ENCODE results near the gene SAP30BP. TPM values are rescaled to one million over a fixed set of nuclear protein-coding genes. Genes with fewer than 3 reads are reported as not detected.

The SAP30BP gene
- total RNA-seq, 1 experiment from 2014 or later = 89.7 TPM

DNA sequence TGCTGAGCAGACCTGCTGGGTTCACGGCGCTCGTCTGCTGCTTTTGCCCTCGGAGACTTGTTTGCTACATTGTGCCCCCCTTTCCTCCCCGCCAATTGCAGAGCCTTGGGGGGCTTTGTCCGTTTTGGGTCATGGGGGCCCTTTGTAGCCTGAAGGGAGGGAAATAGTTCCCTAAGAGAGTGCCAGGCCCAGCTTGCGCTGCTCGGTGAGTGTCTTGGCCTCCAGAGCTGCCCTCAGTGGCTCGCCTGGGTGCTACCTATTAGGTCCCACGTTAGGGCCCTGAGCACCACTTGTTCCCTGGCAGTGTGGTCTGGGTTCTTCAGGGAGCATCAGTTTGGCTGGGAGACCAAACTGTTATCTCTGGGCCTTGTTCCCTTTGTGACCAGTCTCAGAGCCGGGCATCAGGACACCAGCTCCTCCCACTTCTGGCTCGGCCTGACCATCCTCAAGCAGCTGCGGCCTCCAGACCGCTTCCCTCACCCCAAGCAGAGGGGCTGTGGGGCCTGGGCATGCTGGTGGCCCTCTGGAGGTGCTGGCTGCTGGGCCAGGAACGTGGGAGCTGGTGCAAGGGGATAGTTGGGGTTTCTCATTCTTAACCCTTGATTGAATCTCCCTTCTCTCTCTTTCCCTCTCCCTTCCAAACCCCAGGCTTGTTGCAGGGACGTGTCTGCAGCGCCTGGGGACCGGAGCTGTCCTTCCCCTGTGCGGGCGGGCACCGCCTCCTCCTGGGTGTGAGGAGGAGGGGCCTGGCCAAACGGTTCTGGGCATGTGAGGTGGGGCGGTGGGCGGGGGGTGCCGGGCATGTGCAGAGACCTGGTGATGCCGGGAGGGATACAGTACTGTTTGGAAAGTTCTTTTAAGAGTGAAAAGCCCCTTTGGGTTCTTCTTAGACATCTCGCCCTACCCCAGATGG is 38.1 kb downstream of the SAP30BP start:
- no peaks in the 10 kb centered on the region for H3K79me1 ChIP-seq (ENCODE audit: insufficient read depth, low read depth, low read length, poor library complexity, severe bottlenecking)
- no peak overlapping the region for H3K9ac ChIP-seq (ENCODE audit: extremely low read depth, insufficient read length, low read length)
- no peak overlapping the region for H4K5ac ChIP-seq (ENCODE audit: insufficient read length, low read depth, low read length)
- no peak overlapping the region for H2AFZ ChIP-seq (ENCODE audit: low read length)
- H3K27me3 ChIP-seq (ENCODE audit: insufficient read depth, low read length) = no peaks in the 10 kb centered on the region
- WGBS (ENCODE audit: extremely low coverage, insufficient read length, low lambda C conversion rate) = no CpG with 5 or more reads among the region's 27 CpGs
- no peak overlapping the region for H3K4ac ChIP-seq (ENCODE audit: low read depth, low read length)
- H3T11ph ChIP-seq (ENCODE audit: low read length) = no peak overlapping the region
- H3K36me3 Mint-ChIP-seq (ENCODE audit: insufficient read depth in 1 of 3, low read depth in 3 of 3) = peaks cover 28 to 84% (median 57%) of the 10 kb centered on the region in 3 experiments
- H3K56ac ChIP-seq (ENCODE audit: insufficient read length, low read depth, low read length) = no peak overlapping the region
- H3K23ac ChIP-seq (ENCODE audit: insufficient read length, low read depth, low read length) = no peak overlapping the region
- H2BK5ac ChIP-seq (ENCODE audit: insufficient read length, low read length) = no peak overlapping the region
- H3K27ac ChIP-seq (ENCODE audit: insufficient read length, low read depth, low read length) = no peak overlapping the region
- H3K9me3 ChIP-seq (ENCODE audit: control insufficient read depth, low read depth, low read length) = no peaks in the 10 kb centered on the region
- no peaks in the 10 kb centered on the region for H3K9me3 Mint-ChIP-seq
- H2BK12ac ChIP-seq (ENCODE audit: insufficient read length, low read depth, low read length) = no peak overlapping the region
- no peaks in the 10 kb centered on the region for H3K4me1 Mint-ChIP-seq
- no peak overlapping the region for H2BK120ac ChIP-seq (ENCODE audit: low read depth, low read length, poor library complexity, severe bottlenecking)
- no peak overlapping the region for H3K18ac ChIP-seq (ENCODE audit: insufficient read length, low read depth, low read length)
- DNase-seq = no peak
- H3K4me1 ChIP-seq (ENCODE audit: insufficient read depth, low read length) = no peaks in the 10 kb centered on the region
- H2AK5ac ChIP-seq (ENCODE audit: insufficient read length, low read length) = no peak overlapping the region
- no peak overlapping the region; a peak in 1 of 7 replicates for H3K27ac Mint-ChIP-seq
- no peak overlapping the region for H4K91ac ChIP-seq (ENCODE audit: insufficient read length, low read depth, low read length)
- H2BK20ac ChIP-seq (ENCODE audit: low read depth, low read length, poor library complexity, severe bottlenecking) = no peak overlapping the region
- no peaks in the 10 kb centered on the region for H4K20me1 ChIP-seq (ENCODE audit: control insufficient read depth, insufficient read depth, insufficient read length)
- H3K4me2 ChIP-seq (ENCODE audit: insufficient read depth, insufficient read length, low read length) = no peak overlapping the region
- H3K27me3 Mint-ChIP-seq (ENCODE audit: low read depth) = no peaks in the 10 kb centered on the region
- TF ChIP-seq, protein P1, sequence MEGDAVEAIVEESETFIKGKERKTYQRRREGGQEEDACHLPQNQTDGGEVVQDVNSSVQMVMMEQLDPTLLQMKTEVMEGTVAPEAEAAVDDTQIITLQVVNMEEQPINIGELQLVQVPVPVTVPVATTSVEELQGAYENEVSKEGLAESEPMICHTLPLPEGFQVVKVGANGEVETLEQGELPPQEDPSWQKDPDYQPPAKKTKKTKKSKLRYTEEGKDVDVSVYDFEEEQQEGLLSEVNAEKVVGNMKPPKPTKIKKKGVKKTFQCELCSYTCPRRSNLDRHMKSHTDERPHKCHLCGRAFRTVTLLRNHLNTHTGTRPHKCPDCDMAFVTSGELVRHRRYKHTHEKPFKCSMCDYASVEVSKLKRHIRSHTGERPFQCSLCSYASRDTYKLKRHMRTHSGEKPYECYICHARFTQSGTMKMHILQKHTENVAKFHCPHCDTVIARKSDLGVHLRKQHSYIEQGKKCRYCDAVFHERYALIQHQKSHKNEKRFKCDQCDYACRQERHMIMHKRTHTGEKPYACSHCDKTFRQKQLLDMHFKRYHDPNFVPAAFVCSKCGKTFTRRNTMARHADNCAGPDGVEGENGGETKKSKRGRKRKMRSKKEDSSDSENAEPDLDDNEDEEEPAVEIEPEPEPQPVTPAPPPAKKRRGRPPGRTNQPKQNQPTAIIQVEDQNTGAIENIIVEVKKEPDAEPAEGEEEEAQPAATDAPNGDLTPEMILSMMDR (conservative IDR thresholded peaks at IDR 0.05) = no peak
- H3K4me3 Mint-ChIP-seq = no peak overlapping the region
- no peak overlapping the region for H2BK15ac ChIP-seq (ENCODE audit: low read depth, low read length)
- no peaks in the 10 kb centered on the region for H3K79me2 ChIP-seq (ENCODE audit: insufficient read depth, low read length)
- H3K14ac ChIP-seq (ENCODE audit: insufficient read depth, low read length) = no peak overlapping the region
- no peak overlapping the region for H4K8ac ChIP-seq (replicated peaks; ENCODE audit: insufficient read length, low read depth, low read length)
- H3K23me2 ChIP-seq (ENCODE audit: insufficient read length, low read depth, low read length, poor library complexity, severe bottlenecking) = no peaks in the 10 kb centered on the region

All from H9 (cell line).